ENCODE data around the gene MDN1.

The MDN1 gene

GRCh38 chr6:89727501-89727900 is 92.1 kb downstream of the MDN1 start:
- no peak for TF ChIP-seq CTCF (IDR thresholded peaks at IDR 0.05; ENCODE audit: low read depth, low read length, missing control alignments)
- DNase-seq (ENCODE audit: low read depth), result no peak
- in situ Hi-C loops (cut with HindIII; ENCODE audit: low sequenced_read_pairs), result no loop called here
- no peak overlapping the region for H3K4me3 ChIP-seq (ENCODE audit: low read depth, low read length)

- in situ Hi-C loops (cut with HindIII; ENCODE audit: low sequenced_read_pairs), result no loop called here
- no peak for TF ChIP-seq CTCF (IDR thresholded peaks at IDR 0.05; ENCODE audit: low read depth, low read length, missing control alignments)
- no peak for DNase-seq (ENCODE audit: low read depth)
- no peak overlapping the region for H3K4me3 ChIP-seq (ENCODE audit: low read depth, low read length)
Observed at GRCh38 chr6:89724981-89725380, 94.6 kb downstream of the MDN1 start.

GRCh38 chr6:89723046-89723445 is 96.5 kb downstream of the MDN1 start:
- in situ Hi-C loops (cut with HindIII; ENCODE audit: low sequenced_read_pairs), result no loop called here
- DNase-seq (ENCODE audit: low read depth), result no peak
- no peak overlapping the region for H3K4me3 ChIP-seq (ENCODE audit: low read depth, low read length)
- TF ChIP-seq CTCF (IDR thresholded peaks at IDR 0.05; ENCODE audit: low read depth, low read length, missing control alignments), result no peak

- in situ Hi-C loops (cut with HindIII; ENCODE audit: low sequenced_read_pairs), result no loop called here
- no peak for DNase-seq (ENCODE audit: low read depth)
- no peak overlapping the region for H3K4me3 ChIP-seq (ENCODE audit: low read depth, low read length)
- TF ChIP-seq CTCF (IDR thresholded peaks at IDR 0.05; ENCODE audit: low read depth, low read length, missing control alignments), result no peak
Observed at GRCh38 chr6:89716532-89716931, 103.1 kb downstream of the MDN1 start.

- DNase-seq (ENCODE audit: low read depth), result no peak
- no peak overlapping the region for H3K4me3 ChIP-seq (ENCODE audit: low read depth, low read length)
- in situ Hi-C loops (cut with HindIII; ENCODE audit: low sequenced_read_pairs), result no loop called here
- TF ChIP-seq CTCF (IDR thresholded peaks at IDR 0.05; ENCODE audit: low read depth, low read length, missing control alignments), result no peak
Observed at GRCh38 chr6:89711801-89712200, 107.8 kb downstream of the MDN1 start.

- H3K4me3 ChIP-seq (ENCODE audit: low read depth, low read length), result no peak overlapping the region
- no peak for TF ChIP-seq CTCF (IDR thresholded peaks at IDR 0.05; ENCODE audit: low read depth, low read length, missing control alignments)
- DNase-seq (ENCODE audit: low read depth), result no peak
- in situ Hi-C loops (cut with HindIII; ENCODE audit: low sequenced_read_pairs), result no loop called here
Observed at GRCh38 chr6:89708316-89708715, 111.3 kb downstream of the MDN1 start.

- no peak for DNase-seq (ENCODE audit: low read depth)
- H3K4me3 ChIP-seq (ENCODE audit: low read depth, low read length), result no peak overlapping the region
- in situ Hi-C loops (cut with HindIII; ENCODE audit: low sequenced_read_pairs), result no loop called here
- no peak for TF ChIP-seq CTCF (IDR thresholded peaks at IDR 0.05; ENCODE audit: low read depth, low read length, missing control alignments)
Observed at GRCh38 chr6:89707766-89708165, 111.8 kb downstream of the MDN1 start.

All from astrocyte of the cerebellum (primary cell).